ENCODE measurements around the gene NFIX. TPM values are rescaled to one million over a fixed set of nuclear protein-coding genes. Genes with fewer than 3 reads are reported as not detected.
A peak's percentile ranks its signal among the peaks of the same experiment; 100 is the strongest.

Gene NFIX
- polyA plus RNA-seq, 3 donors = 0.25 to 3.7 (median 0.90) TPM

GRCh38 chr19:13104360-13104847 lies 109.1 kb downstream of the NFIX start:
- WGBS (ENCODE audit: insufficient coverage) = 0% methylated on average over 24 of the region's 33 CpGs
- peak; percentile 54 to 67 (median 67) for DNase-seq
- intact Hi-C loops (cut with micrococcal nuclease) = loop anchor here (5.0 kb wide), 1 partner anchor 48 kb away; the partner anchor contains the start of genes IER2 (in 2 of the 2) and STX10 (in 2 of the 2)
- peak overlapping the region; percentile 89 to 97 (median 95) for H3K27ac Mint-ChIP-seq
- Histone ChIP-seq H3K9ac (ENCODE audit: insufficient read depth, low read length, poor library complexity, severe bottlenecking) (peak overlapping the region; percentile 67), H4K20me1 (ENCODE audit: insufficient read depth, low read length) (peaks cover 27% of the 10 kb centered on the region), H2AFZ (ENCODE audit: insufficient read depth, low read depth, low read length, poor library complexity, severe bottlenecking) (peak overlapping the region; percentile 96), H3K79me2 (ENCODE audit: insufficient read depth, low read length) (peaks cover 67% of the 10 kb centered on the region), H3K27ac (ENCODE audit: low read depth in 1 of 2, low read length in 2 of 2) (peak overlapping the region; percentile 90 to 98), H3K27me3 (ENCODE audit: control insufficient read depth in 2 of 2, insufficient read depth in 2 of 2, low read length in 2 of 2) (no peaks in the 10 kb centered on the region), H3K36me3 (replicated peaks in 1 of 2; ENCODE audit: control insufficient read depth in 1 of 2, insufficient read depth in 2 of 2, low read length in 2 of 2) (peaks cover 13 to 21% of the 10 kb centered on the region in 2 donors), H3K9me3 (replicated peaks in 1 of 2; ENCODE audit: control insufficient read depth in 1 of 2, insufficient read depth in 1 of 2, low read length in 2 of 2) (no peaks in the 10 kb centered on the region), H3K4me3 (replicated peaks in 1 of 3; ENCODE audit: low read depth in 2 of 3, low read length in 3 of 3) (peak overlapping the region; percentile 61 to 92 (median 84)), H3K4me2 (replicated peaks; ENCODE audit: extremely low read depth, low read length, poor library complexity, severe bottlenecking) (peak overlapping the region; percentile 100), H3K4me1 (ENCODE audit: control insufficient read depth in 1 of 2, insufficient read depth in 2 of 2, low read length in 2 of 2) (peaks cover 60 to 70% of the 10 kb centered on the region in 2 donors)
- H3K9me3 Mint-ChIP-seq = no peaks in the 10 kb centered on the region
- peak; percentile 98 for TF ChIP-seq CTCF (IDR thresholded peaks at IDR 0.05)
- H3K36me3 Mint-ChIP-seq = peaks cover 14 to 19% of the 10 kb centered on the region in 2 donors
- H3K4me1 Mint-ChIP-seq = peaks cover 52% of the 10 kb centered on the region
- peaks cover 0 to 1% (median 0%) of the 10 kb centered on the region in 3 donors for H3K27me3 Mint-ChIP-seq (ENCODE audit: low read depth in 3 of 3)
- H3K4me3 Mint-ChIP-seq = peak overlapping the region; percentile 91 to 98

DNA sequence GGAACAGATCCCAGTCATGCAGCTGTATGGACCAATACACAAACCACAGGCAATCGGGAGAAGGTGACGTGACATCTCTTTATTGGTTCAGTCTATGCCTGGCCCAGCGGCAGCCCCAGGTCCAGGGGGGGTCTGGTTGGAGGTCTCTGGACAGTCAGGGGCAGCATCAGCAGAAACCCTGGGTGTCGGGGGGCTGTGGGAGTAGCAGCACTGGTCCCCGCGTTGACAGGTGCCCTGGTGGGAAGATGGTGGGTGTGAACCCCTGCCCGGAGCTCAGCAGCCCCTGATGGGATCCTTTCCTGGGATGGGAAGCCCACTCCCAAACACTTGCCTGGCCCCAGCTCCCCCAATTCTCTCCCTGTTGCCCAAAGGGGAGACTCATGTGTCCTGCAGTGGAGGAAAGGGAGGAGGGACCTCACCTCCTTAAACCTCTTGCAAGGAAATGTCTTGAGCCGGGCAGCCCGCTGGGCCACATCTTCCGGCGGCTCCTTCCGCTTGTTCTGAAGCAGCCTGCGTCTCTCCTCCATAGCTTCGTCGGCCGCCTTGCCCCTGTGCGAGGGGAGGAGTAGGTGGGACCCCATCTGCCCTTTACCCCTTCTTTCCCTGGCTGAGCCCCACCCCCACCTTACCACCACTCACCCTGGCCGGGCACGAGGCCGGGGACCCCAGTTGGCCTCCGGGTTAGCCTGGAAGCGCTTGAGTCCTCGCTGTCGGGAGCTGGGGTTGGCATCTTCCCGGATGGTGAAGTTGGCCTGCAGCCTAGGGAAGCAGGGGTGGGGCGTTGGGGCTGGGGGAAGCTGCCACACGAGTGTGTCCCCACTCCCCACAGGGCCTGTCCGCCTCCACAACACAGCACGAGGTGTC lies 109.8 kb downstream of the NFIX start:
- Histone ChIP-seq H3K27me3 (ENCODE audit: control insufficient read depth in 2 of 2, insufficient read depth in 2 of 2, low read length in 2 of 2) (no peaks in the 10 kb centered on the region), H3K4me3 (replicated peaks in 1 of 3; ENCODE audit: low read depth in 2 of 3, low read length in 3 of 3) (peak overlapping the region; percentile 61 to 92 (median 84)), H3K27ac (ENCODE audit: low read depth in 1 of 2, low read length in 2 of 2) (peak overlapping the region; percentile 90 to 98), H3K79me2 (ENCODE audit: insufficient read depth, low read length) (peaks cover 65% of the 10 kb centered on the region), H2AFZ (ENCODE audit: insufficient read depth, low read depth, low read length, poor library complexity, severe bottlenecking) (peak overlapping the region; percentile 96), H3K9me3 (replicated peaks in 1 of 2; ENCODE audit: control insufficient read depth in 1 of 2, insufficient read depth in 1 of 2, low read length in 2 of 2) (no peaks in the 10 kb centered on the region), H4K20me1 (ENCODE audit: insufficient read depth, low read length) (peaks cover 26% of the 10 kb centered on the region), H3K9ac (ENCODE audit: insufficient read depth, low read length, poor library complexity, severe bottlenecking) (peak overlapping the region; percentile 67), H3K4me1 (ENCODE audit: control insufficient read depth in 1 of 2, insufficient read depth in 2 of 2, low read length in 2 of 2) (peaks cover 53 to 64% of the 10 kb centered on the region in 2 donors), H3K36me3 (replicated peaks in 1 of 2; ENCODE audit: control insufficient read depth in 1 of 2, insufficient read depth in 2 of 2, low read length in 2 of 2) (peaks cover 18 to 24% of the 10 kb centered on the region in 2 donors), H3K4me2 (replicated peaks; ENCODE audit: extremely low read depth, low read length, poor library complexity, severe bottlenecking) (peak overlapping the region; percentile 100)
- intact Hi-C loops (cut with micrococcal nuclease) = loop anchor here (5.0 kb wide), 1 partner anchor 47 kb away; the partner anchor contains the start of genes IER2 (in 2 of the 2) and STX10 (in 2 of the 2)
- 4% methylated on average over 3 of the region's 29 CpGs for WGBS (ENCODE audit: insufficient coverage)
- peak in 1 of 3 donors; percentile 38 for DNase-seq
- Mint-ChIP-seq H3K9me3 (no peaks in the 10 kb centered on the region), H3K27me3 (ENCODE audit: low read depth in 3 of 3) (peaks cover 0 to 3% (median 0%) of the 10 kb centered on the region in 3 donors), H3K36me3 (peaks cover 15 to 23% of the 10 kb centered on the region in 2 donors), H3K4me3 (peak overlapping the region; percentile 91 to 98), H3K4me1 (peaks cover 45% of the 10 kb centered on the region), H3K27ac (peak overlapping the region; percentile 89 to 97 (median 95))
- TF ChIP-seq CTCF (IDR thresholded peaks at IDR 0.05) = peak; percentile 73
